KMS-11 (cell line): ENCODE data around the gene AIFM3.

Experiments
- H2AFZ ChIP-seq: fragments of 200-600 bp; sonication (generic); 2 replicates; pipeline ENCODE4 v1.6.1; 2016; ENCODE audit warnings: antibody characterized with exemption, mixed run types, low read depth
- H3K27ac ChIP-seq: fragments of 200-600 bp; sonication (generic); 2 replicates; pipeline ENCODE4 v1.6.1; 2016; ENCODE audit warnings: mild to moderate bottlenecking, mixed run types
- H3K27me3 ChIP-seq: fragments of 200-600 bp; sonication (generic); 2 replicates; pipeline ENCODE4 v1.6.1; 2017; ENCODE audit warnings: mild to moderate bottlenecking, low read depth, mixed run types, moderate library complexity; ENCODE audit not compliant: insufficient read depth
- H3K36me3 ChIP-seq: fragments of 200-600 bp; sonication (generic); 2 replicates; pipeline ENCODE4 v1.6.1; 2017; ENCODE audit warnings: mild to moderate bottlenecking, mixed run types; ENCODE audit not compliant: insufficient read depth
- H3K4me1 ChIP-seq: fragments of 200-600 bp; sonication (generic); 2 replicates; pipeline ENCODE4 v1.6.1; 2016; ENCODE audit warnings: mild to moderate bottlenecking, low read depth, mixed run types; ENCODE audit not compliant: poor library complexity, severe bottlenecking
- H3K4me2 ChIP-seq: fragments of 200-600 bp; sonication (generic); 2 replicates; pipeline ENCODE4 v1.7.0; 2016; ENCODE audit warnings: mild to moderate bottlenecking, mixed run types
- H3K4me3 ChIP-seq: fragments of 200-600 bp; sonication (generic); IDR thresholded peaks from 2 replicates; pipeline ENCODE4 v1.6.1; 2017; ENCODE audit warnings: low read depth, low read length, mixed read lengths; ENCODE audit not compliant: insufficient read depth
- H3K79me2 ChIP-seq: fragments of 200-600 bp; sonication (generic); 2 replicates; pipeline ENCODE4 v1.6.1; 2016; ENCODE audit warnings: low read depth, mixed run types; ENCODE audit not compliant: insufficient read depth
- H3K9ac ChIP-seq: fragments of 200-600 bp; sonication (generic); 2 replicates; pipeline ENCODE4 v1.6.1; 2016; ENCODE audit warnings: mild to moderate bottlenecking, mixed run types
- H4K20me1 ChIP-seq: fragments of 200-600 bp; sonication (generic); 2 replicates; pipeline ENCODE4 v1.6.1; 2016; ENCODE audit warnings: mild to moderate bottlenecking, mixed run types; ENCODE audit not compliant: insufficient read depth
- CTCF ChIP-seq: fragments of 200-600 bp; sonication (generic); conservative IDR thresholded peaks from 2 replicates; pipeline ENCODE4 v1.6.1; 2017; ENCODE audit warnings: low read depth, mild to moderate bottlenecking, antibody characterized with exemption, low read length, moderate library complexity, mixed read lengths

AIFM3 gene

GRCh38 chr22:20966883-20967696 is at the start of gene AIFM3:
Gene AIFM3 (plus strand): TSS chr22:20967255. CDS start chr22:20967945, 690 bp downstream.
- no peak for TF ChIP-seq CTCF
- no peak within 1 kb of the TSS for H3K27ac ChIP-seq

GRCh38 chr22:20918663-20919218 is 48.3 kb upstream of the AIFM3 start:
- Histone ChIP-seq H3K27me3 (no peaks in the 10 kb centered on the region), H3K79me2 (peaks cover 63% of the 10 kb centered on the region), H3K4me1 (peaks cover 31% of the 10 kb centered on the region), H3K4me3 (no peak overlapping the region), H3K36me3 (no peaks in the 10 kb centered on the region), H3K27ac (peak overlapping the region; percentile 85; the same call in 1 of the 2 replicates), H4K20me1 (peaks cover 31% of the 10 kb centered on the region), H3K9ac (peak overlapping the region; percentile 97), H2AFZ (no peak overlapping the region), H3K4me2 (peak overlapping the region; percentile 74)
- no peak for TF ChIP-seq CTCF

More at GRCh38 chr22:20966883-20967696, at the start of gene AIFM3:
- no peaks in the 10 kb centered on the region for H3K4me1 ChIP-seq
- H2AFZ ChIP-seq: no peak within 1 kb of the TSS
- H3K4me2 ChIP-seq: no peak within 1 kb of the TSS
- peaks cover 12% of the 10 kb centered on the region; the same call in 1 of the 2 replicates for H3K27me3 ChIP-seq
- H4K20me1 ChIP-seq: no peaks in the 10 kb centered on the region
- no peaks in the 10 kb centered on the region for H3K79me2 ChIP-seq
- H3K9ac ChIP-seq: no peak within 1 kb of the TSS
- H3K4me3 ChIP-seq: no peak within 1 kb of the TSS
- H3K36me3 ChIP-seq: no peaks in the 10 kb centered on the region

- TF ChIP-seq CTCF: no peak
- peak overlapping the region; percentile 15; the same call in 1 of the 2 replicates for H3K9ac ChIP-seq
- H3K4me2 ChIP-seq: peak overlapping the region; percentile 53
- H3K4me1 ChIP-seq: peaks cover 31% of the 10 kb centered on the region
- peaks cover 73% of the 10 kb centered on the region for H3K79me2 ChIP-seq
- no peaks in the 10 kb centered on the region for H3K27me3 ChIP-seq
- no peak overlapping the region for H2AFZ ChIP-seq
- H4K20me1 ChIP-seq: peaks cover 39% of the 10 kb centered on the region
- no peak overlapping the region for H3K4me3 ChIP-seq
- H3K27ac ChIP-seq: no peak overlapping the region
- H3K36me3 ChIP-seq: no peaks in the 10 kb centered on the region
Observed at GRCh38 chr22:20919718-20920117, 47.3 kb upstream of the AIFM3 start.

GRCh38 chr22:20920881-20921203 is 46.2 kb upstream of the AIFM3 start:
- no peaks in the 10 kb centered on the region for H3K36me3 ChIP-seq
- peaks cover 31% of the 10 kb centered on the region for H3K4me1 ChIP-seq
- H4K20me1 ChIP-seq: peaks cover 48% of the 10 kb centered on the region
- H3K79me2 ChIP-seq: peaks cover 84% of the 10 kb centered on the region
- no peak overlapping the region for H3K4me3 ChIP-seq
- H3K27me3 ChIP-seq: no peaks in the 10 kb centered on the region
- TF ChIP-seq CTCF: no peak
- no peak overlapping the region for H3K27ac ChIP-seq
- no peak overlapping the region for H2AFZ ChIP-seq
- H3K4me2 ChIP-seq: peak overlapping the region; percentile 53
- no peak overlapping the region for H3K9ac ChIP-seq
